HepG2 (cell line): ENCODE measurements around the gene MKS1. TPM values are rescaled to one million over a fixed set of nuclear protein-coding genes. Genes with fewer than 3 reads are reported as not detected.

Experiments
- ATAC-seq: fragments of 200-7000 bp; cut with Tn5 transposase; 3 replicates; pipeline ENCODE4 v1.9.1; 2020; ENCODE audit warnings: mild to moderate bottlenecking, moderate library complexity
- BruUV-seq: library from RNA; stranded (reverse); fragments of 400-500 nt; replicated peaks from 2 replicates; lab custom pipeline; 2021; lab: Mats Ljungman, UMichigan
- CTCF ChIA-PET: fragments of 300-600 bp; formaldehyde crosslinking; extraction: SDS; loops from one replicate; lab custom pipeline; 2021; ENCODE audit warnings: low total read pairs, inconsistent platforms, low intra/inter-chr PET ratio; lab: Yijun Ruan, JAX
- POLR2A ChIA-PET: fragments of 350-600 bp; sonication (Branson Sonifier 250); formaldehyde crosslinking; loops from one replicate; lab custom pipeline; 2020; ENCODE audit warnings: antibody characterized with exemption, inconsistent platforms; lab: Yijun Ruan, JAX
- DNase-seq: peaks from one replicate; pipeline ENCODE4 v3.0.0-alpha.2; 2015; ENCODE audit warnings: low spot score
- FAIRE-seq: peaks from 3 replicates; lab custom pipeline; 2011; peaks lifted over from hg19 to GRCh38; lab: Jason Lieb, UNC
- H2AFZ ChIP-seq: one replicate; pipeline ENCODE4 v1.6.1; 2011; ENCODE audit warnings: low read length, inconsistent platforms
- H3K27ac ChIP-seq: fragments of 300-600 bp; 3 replicates; pipeline ENCODE4 v1.8.0; 2011; ENCODE audit warnings: mixed run types, mild to moderate bottlenecking, mixed read lengths, low read length, inconsistent platforms; ENCODE audit not compliant: insufficient read depth; ENCODE audit errors: extremely low read length
- H3K27me3 ChIP-seq, 2 experiments: fragments of 200-600 bp in 1 of 2; 2 replicates in 1 of 2; 3 replicates in 1 of 2; pipeline versions ENCODE4 v1.6.0 to v1.8.0; 2011; ENCODE audit warnings: low read length in 2 of 2, mild to moderate bottlenecking in 2 of 2, moderate library complexity in 2 of 2, inconsistent platforms in 1 of 2; ENCODE audit not compliant: insufficient read depth in 2 of 2, control insufficient read depth in 1 of 2
- H3K36me3 ChIP-seq, 2 experiments: fragments of 200-600 bp in 1 of 2; replicated peaks in 1 of 2; 2 replicates in 1 of 2; 3 replicates in 1 of 2; pipeline versions ENCODE4 v1.5.1 to v1.8.0; 2011; ENCODE audit warnings: low read length in 2 of 2, inconsistent platforms in 1 of 2; ENCODE audit not compliant: insufficient read depth in 2 of 2, control insufficient read depth in 1 of 2
- H3K4me1 ChIP-seq: 2 replicates; pipeline ENCODE4 v1.5.1; 2012; ENCODE audit warnings: low read length, inconsistent platforms; ENCODE audit not compliant: insufficient read depth
- H3K4me2 ChIP-seq: 2 replicates; pipeline ENCODE4 v1.6.0; 2011; ENCODE audit warnings: low read depth, low read length, inconsistent platforms
- H3K4me3 ChIP-seq, 3 experiments: fragments of 200-600 bp in 1 of 3; sonication (generic), shearing (Covaris generic) in 1 of 3; replicated peaks in 1 of 3; 2 replicates each; pipeline ENCODE4 v1.5.1; 2011 to 2016; ENCODE audit warnings: low read length in 3 of 3, inconsistent platforms in 2 of 3, low read depth in 2 of 3, mild to moderate bottlenecking in 2 of 3, control low read depth in 1 of 3, mixed read lengths in 1 of 3; ENCODE audit not compliant: insufficient read depth in 1 of 3
- H3K79me2 ChIP-seq: one replicate; pipeline ENCODE4 v1.6.1; 2011; ENCODE audit warnings: low read length, inconsistent platforms; ENCODE audit not compliant: insufficient read depth
- H3K9ac ChIP-seq: 2 replicates; pipeline ENCODE4 v1.6.0; 2011; ENCODE audit warnings: mild to moderate bottlenecking, low read depth, low read length, inconsistent platforms; ENCODE audit not compliant: insufficient read depth
- H3K9me3 ChIP-seq: 2 replicates; pipeline ENCODE4 v1.5.1; 2012; ENCODE audit warnings: mild to moderate bottlenecking, low read length
- H4K20me1 ChIP-seq: 2 replicates; pipeline ENCODE4 v1.6.0; 2011; ENCODE audit warnings: inconsistent platforms, mild to moderate bottlenecking, low read length, moderate library complexity; ENCODE audit not compliant: insufficient read depth
- CSRNP2 ChIP-seq: sonication (generic); formaldehyde crosslinking; conservative IDR thresholded peaks from 2 replicates; pipeline ENCODE4 v1.8.0; 2022; ENCODE audit warnings: low read depth, missing genetic modification reagents
- EED ChIP-seq: sonication (generic); formaldehyde crosslinking; IDR thresholded peaks from 2 replicates; pipeline ENCODE4 v1.5.0; 2020; ENCODE audit warnings: mild to moderate bottlenecking, missing genetic modification reagents
- HNRNPL ChIP-seq: fragments of 200-400 bp; formaldehyde crosslinking; IDR thresholded peaks from 2 replicates; pipeline ENCODE4 v1.6.1; 2017; ENCODE audit warnings: mild to moderate bottlenecking, low read depth, low read length
- KDM5A ChIP-seq: fragments of 200-600 bp; sonication (generic); IDR thresholded peaks from 2 replicates; pipeline ENCODE4 v1.7.0; 2018; ENCODE audit warnings: antibody characterized with exemption, mild to moderate bottlenecking, low read length, borderline replicate concordance
- KLF6 ChIP-seq: IDR thresholded peaks from 2 replicates; pipeline ENCODE4 v1.8.0; 2016; ENCODE audit warnings: missing biosample characterization, missing genetic modification reagents
- MIER2 ChIP-seq: IDR thresholded peaks from 2 replicates; pipeline ENCODE4 v1.6.1; 2016; ENCODE audit warnings: missing biosample characterization, missing genetic modification reagents
- MIER3 ChIP-seq: IDR thresholded peaks from 2 replicates; pipeline ENCODE4 v1.6.1; 2016; ENCODE audit warnings: missing compliant biosample characterization, borderline replicate concordance
- NFE2L1 ChIP-seq: sonication (generic); formaldehyde crosslinking; IDR thresholded peaks from 2 replicates; pipeline ENCODE4 v1.4.0; 2020; ENCODE audit warnings: missing genetic modification reagents, mild to moderate bottlenecking, borderline replicate concordance
- NFKB2 ChIP-seq: sonication (generic); formaldehyde crosslinking; IDR thresholded peaks from 2 replicates; pipeline ENCODE4 v1.4.0; 2020; ENCODE audit warnings: missing genetic modification reagents, borderline replicate concordance
- POGZ ChIP-seq: sonication (generic); formaldehyde crosslinking; IDR thresholded peaks from 2 replicates; pipeline ENCODE4 v1.4.0; 2020; ENCODE audit warnings: mild to moderate bottlenecking, missing genetic modification reagents
- ZBTB49 ChIP-seq: sonication (generic); formaldehyde crosslinking; IDR thresholded peaks from 2 replicates; pipeline ENCODE4 v1.4.0; 2020; ENCODE audit warnings: missing genetic modification reagents, borderline replicate concordance
- ZEB1 ChIP-seq: IDR thresholded peaks from 2 replicates; pipeline ENCODE4 v1.6.1; 2012; ENCODE audit warnings: mild to moderate bottlenecking, low read depth, inconsistent platforms; ENCODE audit not compliant: insufficient replicate concordance
- ZNF20 ChIP-seq: sonication (generic); formaldehyde crosslinking; IDR thresholded peaks from 2 replicates; pipeline ENCODE4 v1.4.0; 2020; ENCODE audit warnings: mild to moderate bottlenecking, moderate library complexity, missing genetic modification reagents
- ZNF460 ChIP-seq: sonication (generic); formaldehyde crosslinking; IDR thresholded peaks from 2 replicates; pipeline ENCODE4 v1.5.1; 2020; ENCODE audit warnings: missing genetic modification reagents, mild to moderate bottlenecking, borderline replicate concordance
- ZSCAN9 ChIP-seq: IDR thresholded peaks from 2 replicates; pipeline ENCODE4 v1.6.1; 2016; ENCODE audit warnings: borderline replicate concordance
- WGBS: methylation state at CpG from one replicate; pipeline ENCODE4 v1.1.6; 2017; ENCODE audit warnings: low lambda C conversion rate; 5-methylcytosine and 5-hydroxymethylcytosine counted together
- in situ Hi-C: cut with HindIII; loops from 2 replicates; pipeline ENCODE4 v1.10.0; 2017; ENCODE audit warnings: low pct_unique_long_range_greater_than_20kb; ENCODE audit not compliant: extremely low pct_ligation_motif_present
- intact Hi-C: fragments of 100-400 bp; cut with micrococcal nuclease; formaldehyde crosslinking; loops from one replicate; pipeline ENCODE4 v1.10.0; 2022; ENCODE audit not compliant: unreplicated experiment
- polyA plus RNA-seq, 8 experiments: library from polyadenylated mRNA; depleted of rRNA in 3 of 8; stranded (reverse) in 7 of 8; unstranded in 1 of 8; fragments of >200 nt; fragmentation: Illumina TruSeq in 4 of 8; extraction: Trizol in 4 of 8; gene quantifications; 2 replicates each; pipeline versions ENCODE4 v1.2.1 to v1.2.3, GENCODE V29; 2011 to 2016; ENCODE audit warnings: low read depth in 4 of 8, missing spikeins in 1 of 8, mixed read lengths in 1 of 8; ENCODE audit not compliant: insufficient read depth in 1 of 8
- total RNA-seq, 5 experiments: library from RNA; depleted of rRNA; stranded (reverse); fragments of >200 nt; fragmentation: Illumina TruSeq; extraction: Trizol; gene quantifications; 2 replicates each; pipeline ENCODE4 v1.2.3, GENCODE V29; 2016; ENCODE audit warnings: low read depth in 1 of 5

Gene MKS1
- total and polyA plus RNA-seq, 2 of the 13 experiments (the other 11 are each of a cell fraction or from before 2014, with no cell fraction given), result 16.1 to 26.3 TPM

GRCh38 chr17:58166682-58167081, 52.4 kb downstream of the MKS1 start, which contains the start of gene OR4D2:
Gene OR4D2, plus strand, starts transcription at chr17:58166982. Its CDS starts 2,674 bp downstream, at chr17:58169656.
- no peak within 1 kb of the TSS for H3K9ac ChIP-seq
- H3K4me3 ChIP-seq, result no peak within 1 kb of the TSS
- in situ Hi-C loops (no loop called here), intact Hi-C loops (no loop called here)
- CTCF ChIA-PET, result no interaction called here
- no peaks in the 10 kb centered on the region for H3K9me3 ChIP-seq
- H3K27me3 ChIP-seq, result peaks cover 2 to 30% of the 10 kb centered on the region in 2 experiments; a peak in 4 of 5 replicates
- no peak within 1 kb of the TSS for H3K4me2 ChIP-seq
- BruUV-seq, result no TSS peak
- H3K4me1 ChIP-seq, result no peaks in the 10 kb centered on the region
- no peaks in the 10 kb centered on the region for H4K20me1 ChIP-seq
- ATAC-seq (no peak), DNase-seq (no peak), FAIRE-seq (no peak)
- H2AFZ ChIP-seq, result no peak within 1 kb of the TSS
- WGBS, result 25% methylated on average over 6 of the region's 6 CpGs
- H3K36me3 ChIP-seq, result no peaks in the 10 kb centered on the region
- H3K79me2 ChIP-seq, result no peaks in the 10 kb centered on the region
- no peak for TF ChIP-seq ZNF460 (CRISPR knock-in tag)
- no peak for TF ChIP-seq POGZ
- no peak for TF ChIP-seq ZSCAN9
- no peak for TF ChIP-seq MIER2
- TF ChIP-seq NFE2L1 (CRISPR knock-in tag), result no peak
- TF ChIP-seq HNRNPL, result no peak
- no peak for TF ChIP-seq EED
- TF ChIP-seq MIER3 (CRISPR knock-in tag), result no peak
- no peak for TF ChIP-seq KDM5A
- no peak for TF ChIP-seq ZBTB49
- TF ChIP-seq ZEB1, result no peak
- TF ChIP-seq KLF6 (CRISPR knock-in tag), result no peak
- TF ChIP-seq CSRNP2 (CRISPR knock-in tag), result no peak
- TF ChIP-seq ZNF20, result no peak
- no peak for TF ChIP-seq NFKB2
- H3K27ac ChIP-seq, result no peak within 1 kb of the TSS
- POLR2A ChIA-PET, result no interaction called here
